AG08395 (cell line): Measurements from ENCODE around the gene CHIC2.
"Not testable (repeated sequence)": the region's sequence is repeated elsewhere in the genome, so short reads cannot be mapped to it uniquely, and the experiment has no call there.

Experiments
- DNase-seq: peaks from one replicate; pipeline ENCODE4 v3.0.0; 2012; ENCODE audit warnings: mixed read lengths, low spot score

Gene CHIC2

DNA sequence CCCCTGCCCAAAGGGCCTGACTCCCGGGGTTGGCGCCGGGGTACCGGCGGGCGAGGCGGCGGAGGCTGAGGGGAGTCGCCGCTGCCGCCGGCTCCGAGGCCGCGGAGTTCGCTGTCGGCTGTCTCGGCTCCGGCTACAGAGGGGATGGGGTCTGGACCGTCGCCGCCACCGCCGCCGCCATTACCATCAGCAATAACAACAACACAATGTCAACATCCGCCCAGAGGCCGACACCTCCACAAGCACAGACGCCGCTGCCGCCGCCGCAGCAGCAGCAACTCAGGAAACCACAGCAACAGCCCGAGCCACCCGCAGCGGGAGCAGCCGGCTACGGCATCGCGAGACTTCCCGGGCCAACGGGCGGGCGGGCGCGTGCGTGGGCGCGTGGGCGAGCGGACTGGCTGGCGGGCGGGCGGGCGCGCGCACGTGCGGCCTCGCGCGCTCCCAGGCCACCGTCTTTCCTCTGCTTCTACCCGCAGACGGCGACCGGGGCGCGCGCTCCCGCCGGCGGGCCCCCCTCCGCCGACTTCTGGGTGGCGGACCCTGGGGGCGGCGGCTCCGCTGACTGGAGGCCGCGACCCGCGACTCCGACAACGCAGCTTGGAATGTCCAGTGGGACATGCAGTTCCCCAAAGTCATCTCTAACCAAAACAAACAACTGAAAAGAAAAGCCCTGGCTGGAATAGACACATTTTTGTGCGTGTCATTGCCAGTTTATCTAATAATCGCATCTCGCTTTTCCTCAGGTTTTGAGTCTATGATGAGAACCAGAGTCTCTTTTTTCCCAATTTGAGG lies at the start of gene CHIC2:
Gene CHIC2 (minus strand): TSS at position 289 of the 795 bp plus-strand sequence. CDS start 305 bp downstream, outside the sequence.
- DNase-seq = peak; percentile 92

DNA sequence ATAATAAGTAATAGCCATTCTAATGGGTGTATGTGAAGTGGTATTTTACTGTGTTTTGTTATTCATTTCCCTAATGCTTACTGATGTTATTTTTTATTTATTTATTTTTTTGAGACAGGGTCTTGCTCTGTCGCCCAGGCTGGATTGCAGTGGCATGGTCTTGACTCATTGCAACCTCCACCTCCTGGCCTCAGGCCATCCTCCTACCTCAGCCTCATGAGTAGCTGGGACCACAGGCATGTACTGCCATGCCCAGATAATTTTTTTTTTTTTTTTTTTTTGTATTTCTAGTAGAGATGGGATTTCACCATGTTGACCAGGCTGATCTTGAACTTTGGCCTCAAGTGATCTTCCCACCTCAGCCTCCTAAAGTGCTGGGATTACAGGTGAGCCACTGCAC lies 48.8 kb upstream of the CHIC2 start:
- DNase-seq = not testable (repeated sequence)

DNA sequence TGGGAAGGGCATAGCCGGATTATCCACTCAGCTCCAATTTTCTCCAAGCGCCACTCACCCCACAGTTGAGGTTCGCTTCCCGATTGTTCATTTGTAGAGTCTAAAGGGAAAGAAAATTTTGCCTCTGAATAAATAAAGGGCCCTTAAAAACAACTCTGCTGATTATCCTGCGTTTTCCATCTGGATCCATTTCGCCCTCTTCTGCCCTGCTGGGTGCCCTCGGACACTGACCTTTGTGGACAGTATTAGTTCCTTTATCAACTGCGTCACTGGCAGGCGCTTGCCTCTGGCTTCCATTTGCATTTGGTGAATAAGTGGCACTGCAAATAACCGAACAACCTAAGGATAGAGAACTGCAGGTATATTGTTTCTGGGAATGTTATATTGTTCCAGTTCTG lies 45.6 kb upstream of the CHIC2 start:
- DNase-seq = no peak

DNA sequence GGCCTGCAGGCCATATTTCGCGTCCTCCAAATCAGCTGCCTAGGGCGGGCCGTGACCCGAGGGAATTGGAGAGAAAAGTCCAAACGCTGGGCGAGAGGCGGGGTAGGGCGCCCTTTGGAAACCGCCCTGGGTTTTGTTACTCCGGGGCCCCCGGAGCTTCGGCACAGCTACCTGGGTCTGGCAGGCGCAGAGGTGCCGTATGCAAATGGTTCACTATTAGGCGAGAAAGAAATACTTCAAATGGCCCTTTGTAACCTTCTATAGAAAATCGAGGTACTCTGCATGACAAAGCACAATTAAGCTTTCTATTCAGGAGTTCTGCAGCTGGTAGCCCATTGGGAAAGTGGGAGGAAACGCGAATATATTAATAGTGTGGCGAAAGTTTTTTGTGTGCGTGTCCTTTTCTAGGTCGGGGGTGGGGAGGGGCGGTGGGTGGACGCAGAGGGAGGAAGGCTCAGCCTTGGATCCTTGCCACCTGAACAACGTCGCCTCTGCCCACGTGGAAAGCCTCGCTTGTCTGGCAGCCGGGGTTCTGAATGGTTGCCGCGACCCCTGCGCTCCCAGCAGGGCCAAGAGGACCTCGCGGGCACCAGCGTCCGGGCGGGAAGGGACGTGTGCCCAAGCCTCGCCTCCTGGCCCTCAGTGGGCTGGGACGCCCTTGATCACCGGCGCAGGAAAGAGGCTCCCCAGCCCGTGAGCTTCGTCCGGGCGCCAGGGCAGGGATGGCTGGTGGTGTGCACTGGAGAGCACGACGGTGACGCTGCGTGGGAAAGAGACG lies 45.0 kb upstream of the CHIC2 start:
- DNase-seq = no peak

DNA sequence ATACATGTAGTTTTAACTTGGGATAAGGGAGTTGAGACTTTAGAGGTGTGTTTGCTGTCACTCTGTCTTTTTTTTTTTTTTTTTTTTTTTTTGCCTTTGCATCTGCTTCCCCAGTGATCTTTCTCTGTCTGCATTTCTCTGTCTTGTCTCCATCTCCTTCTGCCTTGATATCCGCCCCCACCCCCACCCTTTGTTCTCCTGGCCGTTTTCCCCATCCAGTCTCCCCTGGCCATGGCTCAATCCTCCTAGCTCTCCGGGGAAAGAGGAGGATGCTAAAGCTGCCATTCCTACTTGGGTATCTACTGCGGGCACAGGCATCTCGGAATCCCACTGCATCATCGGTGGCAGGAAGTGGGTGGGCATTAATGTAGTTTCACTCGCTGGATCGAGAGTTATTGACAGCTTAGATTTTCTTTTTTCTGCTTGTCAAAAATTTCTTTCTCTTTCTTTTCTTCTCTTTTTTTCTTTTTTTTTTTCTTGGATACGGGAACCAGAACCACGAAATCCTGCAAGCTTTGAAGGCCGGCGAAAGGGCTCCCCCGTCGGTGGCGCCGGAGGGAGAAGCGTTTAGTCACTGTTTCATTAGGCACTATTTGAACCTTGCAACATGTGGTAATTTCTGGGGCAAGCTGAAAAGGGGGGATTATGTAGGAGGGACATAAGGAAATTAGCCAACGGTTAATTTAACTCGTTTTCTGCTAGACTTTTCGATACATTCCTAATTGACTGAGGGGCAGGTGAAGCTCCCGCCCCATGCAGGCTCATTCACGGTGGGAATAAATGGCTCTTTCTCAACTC lies 43.7 kb upstream of the CHIC2 start:
- no peak for DNase-seq

DNA sequence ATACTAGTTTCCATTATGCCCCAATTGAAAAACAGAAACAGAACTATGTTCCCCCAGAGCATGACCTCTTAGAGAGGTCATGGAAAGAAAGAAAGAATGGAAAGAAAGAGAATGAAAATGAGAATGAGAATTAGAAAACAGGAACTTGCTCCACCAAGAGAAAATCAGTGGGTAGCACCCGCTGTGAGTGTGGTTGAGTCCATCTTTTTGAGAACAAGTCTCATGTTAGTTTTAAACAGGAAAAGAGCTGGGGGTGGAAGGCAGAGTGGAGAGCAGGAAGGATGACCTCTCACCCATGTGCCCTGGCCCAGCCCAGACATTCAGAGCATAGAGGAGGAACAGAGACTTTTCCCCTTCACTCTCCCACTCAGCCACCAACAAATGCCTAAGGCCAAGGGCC lies 40.5 kb upstream of the CHIC2 start:
- no peak for DNase-seq

DNA sequence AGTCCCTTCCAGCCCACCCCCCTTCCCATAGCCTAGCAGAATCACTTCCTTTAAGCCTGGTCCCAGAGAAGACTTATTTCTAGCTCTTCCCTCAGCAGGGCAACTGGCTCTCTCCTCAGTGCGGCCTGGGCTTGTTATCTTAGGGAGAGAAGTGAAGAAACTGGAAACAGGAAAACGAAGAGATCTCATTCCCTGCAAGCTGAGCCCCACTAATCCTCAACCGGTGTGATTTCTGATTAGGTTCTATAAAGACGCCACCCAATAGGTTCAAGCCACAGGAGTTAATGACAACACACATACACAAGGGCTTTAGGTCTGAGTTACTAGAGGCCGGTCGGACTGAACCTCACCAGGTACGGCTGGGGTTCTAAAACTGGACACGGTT lies 38.8 kb upstream of the CHIC2 start:
- DNase-seq = no peak

DNA sequence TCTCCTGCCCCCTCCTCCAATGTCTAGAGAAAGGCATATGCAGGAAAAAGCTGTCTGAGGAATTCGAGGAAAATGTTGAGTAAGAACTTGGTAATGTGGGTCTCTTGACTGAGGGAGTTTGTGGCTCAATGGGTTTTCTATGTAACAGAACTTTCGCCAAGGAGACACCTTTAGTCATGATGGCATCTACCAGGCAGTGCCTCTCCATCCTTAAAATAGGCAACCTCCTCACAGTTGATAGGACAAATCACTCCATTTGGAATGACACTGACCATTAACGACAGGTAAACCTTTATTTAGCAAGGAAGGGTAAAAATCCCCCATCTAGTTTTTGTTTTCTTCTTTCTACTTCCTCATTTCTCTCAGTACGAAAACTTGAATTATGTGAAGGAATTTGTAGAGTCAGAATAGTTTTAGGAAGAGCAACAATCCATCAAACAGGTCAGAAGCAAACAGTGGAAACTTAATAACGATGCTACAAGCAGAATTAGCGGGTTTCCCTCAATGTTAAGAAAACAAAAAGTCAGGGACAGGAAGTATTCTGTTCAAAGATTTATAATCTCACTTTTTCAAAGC lies 38.2 kb upstream of the CHIC2 start:
- DNase-seq = no peak

DNA sequence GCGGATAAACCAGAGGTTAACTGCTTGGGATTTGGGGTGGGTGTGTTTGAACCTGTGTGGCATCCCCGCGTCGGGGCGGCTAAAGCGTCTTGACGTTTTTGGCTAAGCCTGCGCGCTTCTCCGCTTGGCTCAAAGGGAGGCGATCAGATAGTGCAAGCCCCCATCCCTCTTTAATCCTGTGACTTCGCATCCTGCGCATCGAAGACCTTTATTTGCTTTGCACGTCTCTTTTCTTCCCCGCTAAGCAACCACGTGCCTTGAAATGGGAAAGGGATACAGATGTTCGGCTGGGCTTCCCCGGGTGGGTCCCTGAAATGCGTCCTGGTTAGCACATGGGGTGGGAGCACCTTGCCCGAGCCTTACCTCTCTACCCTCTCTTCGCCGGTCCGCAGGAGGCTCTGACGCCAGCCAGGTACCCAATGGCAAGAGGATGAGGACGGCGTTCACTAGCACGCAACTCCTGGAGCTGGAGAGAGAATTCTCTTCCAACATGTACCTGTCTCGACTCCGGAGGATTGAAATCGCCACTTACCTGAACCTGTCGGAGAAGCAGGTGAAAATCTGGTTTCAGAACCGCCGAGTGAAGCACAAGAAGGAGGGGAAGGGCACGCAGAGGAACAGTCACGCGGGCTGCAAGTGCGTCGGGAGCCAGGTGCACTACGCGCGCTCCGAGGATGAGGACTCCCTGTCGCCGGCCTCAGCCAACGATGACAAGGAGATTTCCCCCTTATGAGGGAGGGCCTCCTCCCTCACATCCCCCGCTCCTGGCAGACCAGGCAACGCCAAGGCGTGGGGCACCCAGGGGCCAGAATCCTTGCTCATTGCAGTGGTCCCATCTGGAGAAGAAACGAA lies 37.0 kb upstream of the CHIC2 start:
- no peak for DNase-seq

DNA sequence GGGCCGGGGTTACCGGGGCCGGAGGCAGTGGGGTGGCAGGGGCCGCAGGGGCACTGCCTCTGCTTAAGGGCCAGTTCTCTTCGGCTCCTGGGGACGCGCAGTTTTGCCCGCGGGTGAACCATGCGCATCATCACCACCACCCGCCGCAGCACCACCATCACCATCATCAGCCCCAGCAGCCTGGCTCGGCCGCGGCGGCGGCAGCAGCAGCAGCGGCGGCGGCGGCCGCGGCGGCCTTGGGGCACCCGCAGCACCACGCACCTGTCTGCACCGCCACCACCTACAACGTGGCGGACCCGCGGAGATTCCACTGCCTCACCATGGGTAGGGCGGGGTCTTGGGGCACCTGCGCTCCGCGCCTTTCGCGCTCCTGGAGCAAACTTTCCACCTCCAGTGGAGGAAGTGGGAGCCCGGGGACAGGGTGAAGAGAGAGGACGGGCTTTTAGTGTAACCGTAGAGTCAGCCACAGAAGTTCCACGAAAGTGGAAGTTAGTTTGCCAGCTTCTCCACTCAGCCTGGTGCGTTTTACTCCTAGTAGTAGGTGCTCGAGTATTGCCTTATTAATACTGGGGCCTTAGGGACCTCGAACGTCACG lies 36.3 kb upstream of the CHIC2 start:
- DNase-seq = no peak

DNA sequence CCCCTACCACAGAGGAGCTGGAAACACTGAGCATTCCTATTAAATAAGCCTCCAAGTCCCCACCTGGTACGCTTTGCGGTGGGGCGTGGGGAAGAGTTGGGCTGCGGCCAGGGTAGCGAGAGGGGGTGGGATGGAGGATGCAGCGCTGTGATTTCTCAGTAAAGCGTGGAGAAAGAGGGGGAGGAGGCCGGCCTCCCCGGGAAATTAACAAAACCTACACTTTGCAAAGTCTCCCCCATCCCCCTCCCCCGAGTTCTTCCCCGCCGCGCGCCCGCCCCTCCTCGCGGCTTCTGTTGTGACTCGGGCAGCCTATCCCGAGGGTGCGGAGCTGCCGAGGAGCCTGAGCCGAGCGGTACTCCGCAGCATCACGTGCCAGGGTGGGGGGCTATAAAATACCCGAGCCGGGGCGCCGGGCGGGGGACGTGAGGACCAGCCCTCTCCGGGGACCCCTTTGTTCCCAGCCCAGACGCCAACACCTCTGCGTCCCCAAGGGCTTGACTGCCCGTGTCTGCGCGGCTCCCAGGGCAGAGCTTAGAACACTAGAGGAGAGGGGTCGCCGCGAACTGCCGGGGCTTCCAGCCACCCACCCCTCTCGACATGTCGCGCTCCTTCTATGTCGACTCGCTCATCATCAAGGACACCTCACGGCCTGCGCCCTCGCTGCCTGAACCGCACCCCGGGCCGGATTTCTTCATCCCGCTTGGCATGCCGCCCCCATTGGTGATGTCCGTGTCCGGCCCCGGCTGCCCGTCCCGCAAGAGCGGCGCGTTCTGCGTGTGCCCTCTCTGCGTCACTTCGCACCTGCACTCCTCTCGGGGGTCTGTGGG lies 35.6 kb upstream of the CHIC2 start, which contains the start of gene GSX2:
Gene GSX2 (plus strand): TSS at position 416 of the 827 bp plus-strand sequence. CDS start 182 bp downstream, at position 598.
- no peak for DNase-seq

DNA sequence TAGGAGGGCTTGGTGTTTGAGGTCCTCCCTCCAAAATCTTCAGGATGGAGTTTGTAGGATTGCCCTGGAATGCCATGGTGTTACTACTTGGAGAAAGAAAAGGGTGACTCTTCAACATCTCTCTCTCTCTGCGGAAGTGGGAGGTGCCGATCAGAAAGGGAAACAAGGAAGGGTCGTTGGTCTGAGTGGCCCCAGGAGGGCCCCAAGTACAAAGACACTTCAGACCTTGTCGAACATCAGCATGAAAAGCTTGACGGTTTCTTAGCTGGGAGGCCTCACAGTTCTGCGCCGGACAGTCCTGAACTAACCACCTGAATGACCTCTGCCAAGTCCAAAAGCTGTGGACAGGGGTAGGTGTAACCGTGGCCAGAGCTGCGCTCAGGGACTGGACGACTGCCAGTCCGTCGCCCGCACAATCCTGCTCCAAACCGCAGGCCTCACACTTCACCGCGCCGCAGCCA lies 34.9 kb upstream of the CHIC2 start:
- no peak for DNase-seq

DNA sequence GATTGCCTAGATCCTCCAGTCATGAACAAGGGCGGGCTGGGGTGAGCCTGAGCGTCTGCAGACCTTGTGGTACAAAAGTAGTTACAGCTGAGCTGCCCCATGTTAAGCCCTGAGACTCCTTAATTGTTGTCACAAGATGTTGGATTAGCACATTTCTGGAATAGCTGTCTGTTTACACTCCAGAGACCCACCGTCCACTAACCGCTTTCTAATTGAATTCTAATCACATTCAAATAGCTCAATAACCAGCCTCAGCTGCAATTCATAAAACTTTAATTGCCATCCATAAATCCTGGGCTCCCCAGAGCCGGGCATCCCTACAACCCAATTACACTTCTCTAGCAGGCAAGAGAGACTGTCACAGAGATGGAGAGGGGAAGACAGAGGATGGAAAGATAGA lies 34.0 kb upstream of the CHIC2 start:
- no peak for DNase-seq

DNA sequence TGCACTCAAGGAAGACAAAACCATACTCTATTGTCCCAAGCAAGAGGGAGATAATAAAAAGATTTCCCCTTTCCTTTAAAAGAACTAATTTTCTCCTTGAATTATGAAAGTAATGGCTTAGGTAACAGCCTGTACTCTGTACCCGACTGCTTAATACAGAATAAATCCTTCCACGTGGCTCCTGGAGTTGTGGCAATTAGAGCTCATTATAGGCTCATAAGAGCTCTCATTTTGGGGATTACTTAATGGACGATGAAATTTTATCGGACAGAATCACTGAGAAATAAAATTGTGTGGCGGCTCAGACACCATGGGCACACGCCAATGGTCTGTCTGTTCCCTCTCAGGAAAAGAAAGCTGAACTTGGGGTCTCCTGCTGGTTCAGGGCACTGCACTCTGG lies 32.7 kb upstream of the CHIC2 start:
- no peak for DNase-seq

DNA sequence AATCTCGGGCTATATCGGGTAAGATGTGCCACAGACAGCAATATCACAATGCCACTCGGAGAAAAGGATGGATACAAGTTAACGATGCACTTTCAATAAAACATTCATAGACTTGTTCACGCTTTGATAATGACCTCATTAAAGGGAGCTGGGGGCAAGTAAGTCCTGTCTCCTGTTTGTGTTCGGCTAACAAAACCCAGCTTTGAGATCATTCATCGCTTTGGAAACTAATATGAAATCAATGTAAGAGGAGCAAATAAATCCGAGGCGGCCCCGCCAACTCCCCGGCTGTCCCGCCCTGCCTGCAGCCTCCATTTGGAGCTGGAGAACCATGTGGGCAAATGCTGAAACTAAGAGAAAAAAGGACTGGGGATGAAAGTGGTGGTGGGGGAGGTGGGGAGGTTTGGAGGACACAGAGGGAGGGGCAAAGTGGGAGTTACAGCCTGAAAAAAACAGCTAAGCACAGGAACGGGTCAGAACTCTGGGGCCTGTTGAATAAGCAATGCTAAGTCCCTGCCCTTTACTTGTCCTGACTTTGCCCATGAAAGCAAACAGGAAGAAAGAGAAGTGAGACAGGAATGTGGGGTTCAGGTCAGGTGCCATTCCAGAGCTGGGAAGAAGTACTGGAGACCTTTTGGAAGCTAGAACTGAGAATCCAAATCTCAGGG lies 32.0 kb upstream of the CHIC2 start:
- DNase-seq = no peak

DNA sequence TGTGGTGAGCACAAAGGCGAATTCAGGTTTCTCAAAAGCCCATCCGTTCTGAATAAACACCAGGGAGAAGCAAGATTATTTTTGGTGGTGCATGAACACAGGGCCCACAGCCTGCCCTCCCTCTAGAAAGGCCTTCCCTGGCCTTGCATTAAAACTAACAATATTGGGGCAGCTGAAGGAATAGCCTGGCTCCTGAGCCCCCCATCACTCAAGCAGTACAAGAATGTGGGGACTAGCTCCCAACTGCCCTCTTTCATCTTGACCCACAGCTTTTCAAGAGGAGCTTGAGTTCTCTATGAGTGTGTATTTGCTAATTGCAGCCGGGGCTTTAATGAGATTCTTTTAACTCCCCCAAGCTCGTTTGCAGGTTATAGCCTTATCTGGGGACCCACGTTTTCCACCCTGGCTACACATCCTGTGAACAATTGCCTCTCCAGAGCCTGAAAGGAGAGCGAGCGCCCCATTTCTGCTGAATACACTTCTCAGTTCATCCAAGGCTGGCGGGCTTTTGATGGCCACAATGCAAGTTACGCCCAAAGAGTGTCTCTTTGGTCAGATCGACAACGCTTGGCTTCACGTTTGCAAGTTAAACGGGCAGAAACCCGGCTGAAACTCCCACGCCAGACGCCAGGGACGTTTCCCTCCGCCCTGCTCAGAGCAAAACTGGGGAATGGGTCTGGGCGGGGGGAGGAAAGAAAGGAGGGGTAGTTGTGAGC lies 30.9 kb upstream of the CHIC2 start:
- DNase-seq = no peak

DNA sequence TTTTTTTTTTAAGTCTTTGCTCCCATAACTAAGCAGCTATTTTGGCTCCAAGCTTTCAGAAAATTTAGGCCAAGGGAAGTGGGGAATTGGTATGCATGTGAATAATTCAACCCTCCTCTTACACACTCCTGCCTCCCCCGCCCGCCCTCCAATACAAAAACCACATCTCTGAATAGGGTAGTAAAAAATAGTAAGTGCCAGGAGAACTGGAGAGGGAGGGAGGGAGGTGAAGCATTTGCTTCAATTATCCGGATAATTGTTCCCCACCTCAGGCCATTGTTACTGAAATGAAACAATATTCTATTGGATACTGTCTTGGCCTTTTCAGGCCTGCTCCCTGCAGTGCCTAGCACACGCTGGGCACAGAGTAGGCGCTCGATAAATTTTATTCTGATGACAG lies 30.0 kb upstream of the CHIC2 start:
- DNase-seq = no peak
